HUES64 (cell line): ENCODE results near the gene WLS.
"Not testable (repeated sequence)": the region's sequence is repeated elsewhere in the genome, so short reads cannot be mapped to it uniquely, and the experiment has no call there.

ENCODE experiments used
- H3K27ac ChIP-seq: 2 replicates; pipeline ENCODE4 v1.7.0; 2013; ENCODE audit warnings: low read depth, low read length, inconsistent platforms
- H3K27me3 ChIP-seq: 2 replicates; pipeline ENCODE4 v1.6.1; 2013; ENCODE audit warnings: mild to moderate bottlenecking, low read length; ENCODE audit not compliant: insufficient read depth
- H3K36me3 ChIP-seq: 2 replicates; pipeline ENCODE4 v1.6.1; 2013; ENCODE audit warnings: mild to moderate bottlenecking, low read length; ENCODE audit not compliant: insufficient read depth
- H3K4me1 ChIP-seq: 2 replicates; pipeline ENCODE4 v1.6.1; 2013; ENCODE audit warnings: mild to moderate bottlenecking, low read length, moderate library complexity; ENCODE audit not compliant: insufficient read depth
- H3K4me3 ChIP-seq: 2 replicates; pipeline ENCODE4 v1.5.1; 2013; ENCODE audit warnings: mild to moderate bottlenecking, low read length, moderate library complexity
- H3K9ac ChIP-seq: 2 replicates; pipeline ENCODE4 v1.6.1; 2013; ENCODE audit warnings: mild to moderate bottlenecking, low read depth, low read length
- H3K9me3 ChIP-seq: 2 replicates; pipeline ENCODE4 v1.6.1; 2013; ENCODE audit warnings: low read depth, low read length; ENCODE audit not compliant: insufficient read depth
- WGBS: fragments of 150-250, 120-280 bp; methylation state at CpG from one replicate; pipeline ENCODE4 v1.1.7; 2013; ENCODE audit warnings: missing lambda C conversion rate; 5-methylcytosine and 5-hydroxymethylcytosine counted together

The WLS gene

DNA sequence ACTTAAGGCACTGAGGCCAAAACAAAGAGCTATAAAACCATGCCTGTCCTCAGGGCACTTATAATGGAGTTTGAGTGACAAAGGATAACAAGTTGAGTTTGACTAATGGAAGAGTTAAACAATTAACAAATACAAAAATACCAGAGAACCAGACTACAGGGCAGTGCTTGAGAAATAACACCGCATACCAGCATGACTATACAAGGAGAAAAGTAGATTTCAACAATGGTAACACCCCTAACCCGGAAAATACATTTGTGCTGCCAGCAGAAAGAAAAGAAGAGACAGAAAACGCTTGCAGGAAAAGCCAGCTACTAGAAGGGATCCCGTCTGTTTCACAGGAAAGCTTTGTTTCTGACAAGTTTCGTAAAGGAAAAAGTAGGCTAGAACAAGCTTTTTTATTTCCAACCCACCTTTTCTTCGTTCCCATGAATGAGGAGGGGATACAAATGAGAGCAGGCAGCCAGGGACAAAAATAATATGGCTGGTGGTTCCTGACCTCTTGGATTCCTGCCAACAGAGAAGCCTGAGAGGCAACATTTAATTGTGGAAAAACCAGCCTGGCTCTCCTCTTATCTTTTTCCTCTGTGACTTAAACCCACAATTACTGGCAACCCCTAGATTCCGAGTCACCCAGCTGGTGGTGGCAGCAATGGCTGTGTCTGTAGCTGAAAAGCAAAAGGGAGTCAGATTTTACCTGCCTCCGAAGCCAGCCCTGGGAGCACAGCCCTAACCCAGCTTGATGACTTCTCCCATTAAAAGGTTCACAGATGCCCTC is 56.5 kb downstream of the WLS start:
- Histone ChIP-seq H3K4me3 (no peak overlapping the region), H3K27me3 (no peaks in the 10 kb centered on the region), H3K4me1 (peaks cover 8% of the 10 kb centered on the region; the same call in 1 of the 2 replicates), H3K36me3 (no peaks in the 10 kb centered on the region), H3K9ac (no peak overlapping the region), H3K27ac (no peak overlapping the region), H3K9me3 (no peaks in the 10 kb centered on the region)
- WGBS: 84% methylated on average over 8 of the region's 8 CpGs

DNA sequence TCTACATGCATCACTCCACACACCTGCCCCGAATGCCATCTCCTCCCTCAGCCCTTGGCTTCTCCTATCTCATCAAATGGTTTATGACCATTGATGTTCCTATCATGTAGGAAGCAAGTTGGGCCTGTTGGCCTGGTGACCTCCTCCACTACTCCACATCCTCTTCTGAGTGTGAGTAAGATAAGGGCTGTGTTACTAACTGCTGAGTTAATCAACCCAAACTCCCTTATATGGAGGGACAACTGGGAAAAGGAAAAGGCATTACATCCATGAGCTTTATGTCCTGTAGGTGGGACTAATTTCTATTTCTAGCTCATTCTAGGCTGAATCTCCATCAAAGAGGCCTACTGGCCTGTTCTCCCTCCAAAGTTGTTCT is 57.6 kb downstream of the WLS start:
- Histone ChIP-seq H3K9me3 (no peaks in the 10 kb centered on the region), H3K4me1 (peaks cover 8% of the 10 kb centered on the region; the same call in 1 of the 2 replicates), H3K9ac (no peak overlapping the region), H3K36me3 (no peaks in the 10 kb centered on the region), H3K4me3 (no peak overlapping the region), H3K27ac (no peak overlapping the region), H3K27me3 (no peaks in the 10 kb centered on the region)
- WGBS: 96% methylated on average over 1 of the region's 1 CpG

DNA sequence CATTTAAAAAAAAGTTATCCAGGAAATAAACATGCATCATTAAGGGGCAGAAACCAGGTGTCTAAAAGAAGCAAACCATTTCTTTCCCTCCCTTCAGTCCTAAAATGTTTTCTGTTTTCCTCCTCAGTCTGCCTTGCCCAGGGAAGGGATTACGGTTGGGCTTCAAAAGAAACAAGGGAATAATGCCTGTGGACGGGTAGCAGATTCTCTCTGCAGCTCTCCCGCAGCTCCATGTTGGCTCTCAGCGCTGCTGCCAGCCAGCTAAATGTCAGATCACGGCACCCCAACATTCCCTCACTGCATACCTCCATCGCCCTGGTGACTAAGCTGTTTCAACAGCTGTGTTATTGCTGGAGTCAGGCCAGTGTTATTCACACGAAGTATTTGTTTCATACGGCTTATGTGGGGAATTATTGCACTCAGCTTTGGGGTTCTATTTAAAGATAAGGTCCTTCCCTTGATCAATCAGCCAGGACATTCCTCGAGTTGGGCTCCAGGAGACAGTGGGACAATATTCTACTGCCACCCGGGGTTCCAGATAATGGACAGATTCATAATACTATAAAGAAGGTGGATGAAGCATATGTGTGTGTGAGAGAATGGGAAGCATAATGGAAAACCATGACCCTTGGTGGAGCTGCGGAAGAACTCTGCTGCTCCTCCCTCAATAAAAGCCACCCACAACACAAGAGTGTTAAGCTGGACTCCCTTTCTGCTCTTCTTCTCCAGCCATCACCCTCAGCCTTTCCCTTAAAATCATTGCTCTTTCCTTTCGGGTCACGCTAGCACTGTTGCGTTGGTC is 58.2 kb downstream of the WLS start:
- Histone ChIP-seq H3K27ac (no peak overlapping the region), H3K27me3 (no peaks in the 10 kb centered on the region), H3K9me3 (no peaks in the 10 kb centered on the region), H3K4me1 (peaks cover 8% of the 10 kb centered on the region; the same call in 1 of the 2 replicates), H3K36me3 (no peaks in the 10 kb centered on the region), H3K4me3 (no peak overlapping the region), H3K9ac (no peak overlapping the region)
- WGBS: 83% methylated on average over 14 of the region's 14 CpGs

DNA sequence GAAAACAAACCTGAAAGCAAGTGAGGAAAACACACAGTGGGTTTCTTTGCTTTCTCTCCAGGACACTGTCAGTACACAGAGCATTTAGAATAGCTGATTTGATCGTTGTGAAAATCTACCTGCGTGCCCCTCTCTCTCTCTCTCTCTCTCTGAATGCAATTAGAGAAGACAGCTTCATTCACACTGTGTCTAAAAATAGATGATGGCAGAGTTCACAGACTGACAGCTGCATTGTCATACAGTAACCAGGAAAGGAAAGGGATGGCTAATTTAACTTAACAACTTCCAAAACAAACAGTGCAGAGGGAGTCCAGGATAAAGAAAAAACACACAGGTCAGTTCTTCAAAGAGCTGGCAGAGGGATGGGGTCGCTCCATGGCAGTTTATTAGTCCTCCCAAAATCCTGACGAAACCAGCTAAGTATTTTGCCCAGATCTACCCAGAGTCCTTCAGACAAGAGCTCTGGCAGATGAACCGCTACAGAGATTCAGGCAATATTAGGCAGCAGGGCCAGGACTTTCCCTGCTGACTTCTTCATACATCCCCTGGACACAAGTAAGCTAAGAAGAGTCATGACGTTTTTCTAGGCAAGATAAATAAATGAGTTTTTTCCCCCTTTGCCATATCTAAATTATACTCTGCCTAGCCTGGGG is 58.9 kb downstream of the WLS start:
- H3K4me1 ChIP-seq: peaks cover 8% of the 10 kb centered on the region; the same call in 1 of the 2 replicates
- no peak overlapping the region for H3K4me3 ChIP-seq
- no peaks in the 10 kb centered on the region for H3K9me3 ChIP-seq
- no peaks in the 10 kb centered on the region for H3K27me3 ChIP-seq
- no peak overlapping the region for H3K27ac ChIP-seq
- H3K36me3 ChIP-seq: no peaks in the 10 kb centered on the region
- 83% methylated on average over 6 of the region's 6 CpGs for WGBS
- H3K9ac ChIP-seq: no peak overlapping the region

DNA sequence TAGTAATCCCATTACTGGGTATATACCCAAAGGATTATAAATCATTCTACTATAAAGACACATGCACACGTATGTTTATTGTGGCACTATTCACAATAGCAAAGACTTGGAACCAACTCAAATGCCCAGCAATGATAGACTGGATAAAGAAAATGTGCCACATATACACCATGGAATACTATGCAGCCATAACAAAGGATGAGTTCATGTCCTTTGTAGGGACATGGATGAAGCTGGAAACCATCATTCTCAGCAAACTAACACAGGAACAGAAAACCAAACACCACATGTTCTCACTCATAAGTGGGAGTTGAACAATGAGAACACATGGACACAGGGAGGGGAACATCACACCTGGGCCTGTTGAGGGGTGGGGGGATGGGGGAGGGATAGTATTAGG is 60.5 kb downstream of the WLS start:
- H3K27me3 ChIP-seq, H3K4me3 ChIP-seq, H3K9me3 ChIP-seq, H3K4me1 ChIP-seq, H3K27ac ChIP-seq, H3K9ac ChIP-seq, H3K36me3 ChIP-seq: not testable (repeated sequence)
- WGBS: 91% methylated on average over 1 of the region's 1 CpG

DNA sequence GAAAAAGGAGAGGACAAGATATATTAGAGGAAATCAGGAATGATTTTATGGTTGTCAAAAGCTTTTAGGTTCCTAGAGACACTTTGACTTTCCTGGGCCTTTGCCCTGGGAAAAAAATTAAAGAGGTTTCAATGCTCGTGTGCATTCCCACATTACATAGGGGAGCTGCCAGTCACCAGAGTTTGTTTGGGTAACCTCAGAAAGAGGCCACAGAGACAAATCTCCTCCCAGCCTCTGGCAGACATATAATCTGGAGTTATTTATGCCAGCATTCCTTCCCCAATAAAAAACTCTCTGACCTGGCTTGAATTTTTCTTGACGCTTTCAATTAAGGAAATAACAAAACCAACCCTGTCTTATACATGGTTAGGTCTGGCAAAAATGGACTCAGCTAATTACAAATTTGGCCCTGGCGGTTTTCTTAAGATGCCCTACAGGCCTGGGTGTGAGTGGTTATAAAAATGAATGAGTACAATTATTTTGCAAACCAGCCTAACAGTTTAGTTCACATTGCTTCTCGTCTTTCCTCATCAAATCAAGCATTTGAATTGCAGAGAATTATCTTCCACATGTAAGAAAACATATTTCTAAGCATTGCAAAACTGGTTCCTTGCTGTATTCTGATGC is 63.7 kb downstream of the WLS start:
- Histone ChIP-seq H3K27me3 (no peaks in the 10 kb centered on the region; the same call in 1 of the 2 replicates), H3K4me1 (peaks cover 6% of the 10 kb centered on the region; the same call in 1 of the 2 replicates), H3K9me3 (no peaks in the 10 kb centered on the region), H3K4me3 (no peak overlapping the region), H3K9ac (no peak overlapping the region), H3K36me3 (peaks cover 3% of the 10 kb centered on the region; the same call in 1 of the 2 replicates), H3K27ac (no peak overlapping the region)
- 75% methylated on average over 4 of the region's 4 CpGs for WGBS

DNA sequence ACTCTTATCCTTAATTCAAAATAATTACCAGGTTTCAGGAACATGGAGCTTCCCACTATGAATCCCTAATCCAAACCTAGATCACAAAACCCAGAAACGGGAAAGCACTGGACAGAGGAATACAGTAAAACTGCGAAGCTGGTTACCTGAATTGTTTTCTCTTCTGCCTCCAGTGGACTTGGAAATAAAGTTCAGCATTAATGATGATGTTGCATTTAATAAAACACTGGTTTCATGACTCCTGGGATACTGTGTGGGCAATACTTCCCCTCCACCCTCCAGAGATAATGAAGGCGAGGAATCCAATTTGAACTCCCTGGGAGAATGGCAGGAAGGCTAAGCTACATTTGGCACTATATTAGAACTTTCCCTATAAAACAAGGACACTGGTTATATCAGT is 65.1 kb downstream of the WLS start:
- no peak overlapping the region for H3K9ac ChIP-seq
- H3K9me3 ChIP-seq: no peaks in the 10 kb centered on the region
- whole genome bisulfite sequencing: 95% methylated on average over 3 of the region's 3 CpGs
- H3K4me1 ChIP-seq: no peaks in the 10 kb centered on the region
- peaks cover 4% of the 10 kb centered on the region; the same call in 1 of the 2 replicates for H3K36me3 ChIP-seq
- H3K27ac ChIP-seq: no peak overlapping the region
- H3K4me3 ChIP-seq: no peak overlapping the region
- H3K27me3 ChIP-seq: no peaks in the 10 kb centered on the region; the same call in 1 of the 2 replicates

DNA sequence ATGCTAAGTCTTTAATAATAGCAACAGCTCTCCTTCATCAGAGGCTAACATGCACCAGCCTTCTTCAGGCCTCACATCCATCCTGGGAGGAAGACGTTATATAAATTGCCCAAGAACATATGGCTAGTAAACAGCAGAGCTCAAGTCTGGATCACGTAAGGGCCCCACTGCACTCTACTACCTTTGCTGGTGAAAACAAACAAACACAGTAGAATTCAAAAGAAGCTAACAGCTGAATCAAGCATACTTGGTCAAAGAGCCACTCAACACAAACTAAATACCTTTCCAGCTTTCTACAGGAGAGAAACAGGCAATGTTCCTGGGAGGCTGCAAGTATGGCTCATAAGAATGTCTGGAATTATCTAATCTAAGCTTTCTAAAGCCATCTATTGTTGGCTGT is 66.0 kb downstream of the WLS start:
- Histone ChIP-seq H3K36me3 (peaks cover 4% of the 10 kb centered on the region; the same call in 1 of the 2 replicates), H3K4me1 (no peaks in the 10 kb centered on the region), H3K27ac (no peak overlapping the region), H3K27me3 (no peaks in the 10 kb centered on the region; the same call in 1 of the 2 replicates), H3K9ac (no peak overlapping the region), H3K4me3 (no peak overlapping the region), H3K9me3 (no peaks in the 10 kb centered on the region)
- 95% methylated on average over 2 of the region's 2 CpGs for WGBS

DNA sequence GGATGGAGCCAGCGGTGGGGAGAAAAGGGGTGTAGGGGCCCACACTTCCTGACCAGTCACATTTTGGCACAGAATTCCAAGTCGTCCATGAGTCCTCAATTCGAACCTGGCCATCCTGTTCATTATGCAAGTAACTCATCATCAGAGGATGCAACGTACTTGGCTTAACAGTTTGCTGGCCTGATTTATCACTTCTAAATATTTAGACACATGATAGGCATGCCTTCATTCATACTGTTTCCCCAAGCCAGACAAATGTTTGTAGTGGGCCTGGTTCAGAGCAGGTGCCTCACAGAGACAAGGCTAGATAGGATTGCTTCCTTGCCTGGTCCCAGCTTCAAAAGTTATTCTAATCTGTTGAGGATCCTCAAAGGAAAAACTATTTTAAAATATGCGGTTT is 66.7 kb downstream of the WLS start:
- Histone ChIP-seq H3K27ac (no peak overlapping the region), H3K9ac (no peak overlapping the region), H3K27me3 (no peaks in the 10 kb centered on the region; the same call in 1 of the 2 replicates), H3K4me1 (no peaks in the 10 kb centered on the region), H3K9me3 (no peaks in the 10 kb centered on the region), H3K4me3 (no peak overlapping the region), H3K36me3 (peaks cover 4% of the 10 kb centered on the region; the same call in 1 of the 2 replicates)
- 90% methylated on average over 5 of the region's 5 CpGs for WGBS

DNA sequence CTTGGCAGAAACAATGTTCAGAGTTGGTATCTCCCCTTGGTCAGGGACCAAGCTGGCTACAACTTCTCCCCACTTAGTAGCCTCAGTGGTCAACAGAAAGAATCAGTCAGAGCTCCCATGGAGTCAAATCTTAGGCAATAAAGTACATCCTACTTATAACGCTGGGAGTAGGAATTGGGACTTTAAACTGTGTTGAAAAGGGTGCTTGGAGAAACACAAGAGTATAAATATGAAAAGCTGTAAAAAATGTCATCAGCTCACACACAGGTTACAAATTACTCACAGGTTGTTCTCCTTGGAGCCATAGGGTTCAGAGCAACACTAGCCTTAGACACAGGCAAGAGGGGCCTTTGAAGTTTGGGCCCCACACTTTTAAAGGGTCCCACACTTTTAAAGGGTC is 67.4 kb downstream of the WLS start:
- Histone ChIP-seq H3K9ac (no peak overlapping the region), H3K27ac (no peak overlapping the region), H3K9me3 (no peaks in the 10 kb centered on the region), H3K4me3 (no peak overlapping the region), H3K27me3 (no peaks in the 10 kb centered on the region; the same call in 1 of the 2 replicates), H3K36me3 (peaks cover 4% of the 10 kb centered on the region; the same call in 1 of the 2 replicates), H3K4me1 (no peaks in the 10 kb centered on the region)
- WGBS: no CpG with 5 or more reads among the region's 1 CpG
